ENCODE data around the gene ANKRD29. TPM values are rescaled to one million over a fixed set of nuclear protein-coding genes. Genes with fewer than 3 reads are reported as not detected.
"Not testable (repeated sequence)": the region's sequence is repeated elsewhere in the genome, so short reads cannot be mapped to it uniquely, and the experiment has no call there.

Gene ANKRD29
- total RNA-seq, 6 donors from 2014 or later, result 50.4 to 150 (median 85.8) TPM

GRCh38 chr18:23614413-23614812 is 48.3 kb downstream of the ANKRD29 start:
- WGBS, 2 donors, result 81 to 89% methylated on average over 2 of the region's 2 CpGs
- H3K4me3 ChIP-seq, result no peak overlapping the region
- H3K9me3 ChIP-seq, result no peaks in the 10 kb centered on the region
- DNase-seq (no peak), ATAC-seq (ENCODE audit: low FRiP score in 2 of 2) (no peak)
- TF ChIP-seq, protein P1, sequence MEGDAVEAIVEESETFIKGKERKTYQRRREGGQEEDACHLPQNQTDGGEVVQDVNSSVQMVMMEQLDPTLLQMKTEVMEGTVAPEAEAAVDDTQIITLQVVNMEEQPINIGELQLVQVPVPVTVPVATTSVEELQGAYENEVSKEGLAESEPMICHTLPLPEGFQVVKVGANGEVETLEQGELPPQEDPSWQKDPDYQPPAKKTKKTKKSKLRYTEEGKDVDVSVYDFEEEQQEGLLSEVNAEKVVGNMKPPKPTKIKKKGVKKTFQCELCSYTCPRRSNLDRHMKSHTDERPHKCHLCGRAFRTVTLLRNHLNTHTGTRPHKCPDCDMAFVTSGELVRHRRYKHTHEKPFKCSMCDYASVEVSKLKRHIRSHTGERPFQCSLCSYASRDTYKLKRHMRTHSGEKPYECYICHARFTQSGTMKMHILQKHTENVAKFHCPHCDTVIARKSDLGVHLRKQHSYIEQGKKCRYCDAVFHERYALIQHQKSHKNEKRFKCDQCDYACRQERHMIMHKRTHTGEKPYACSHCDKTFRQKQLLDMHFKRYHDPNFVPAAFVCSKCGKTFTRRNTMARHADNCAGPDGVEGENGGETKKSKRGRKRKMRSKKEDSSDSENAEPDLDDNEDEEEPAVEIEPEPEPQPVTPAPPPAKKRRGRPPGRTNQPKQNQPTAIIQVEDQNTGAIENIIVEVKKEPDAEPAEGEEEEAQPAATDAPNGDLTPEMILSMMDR (IDR thresholded peaks at IDR 0.05), result no peak
- TF ChIP-seq EP300 (IDR thresholded peaks at IDR 0.05), result no peak
- TF ChIP-seq POLR2A (IDR thresholded peaks at IDR 0.05), result no peak
- TF ChIP-seq POLR2AphosphoS5 (IDR thresholded peaks at IDR 0.05), result no peak
- H3K36me3 ChIP-seq, result no peaks in the 10 kb centered on the region
- H3K27ac ChIP-seq, result no peak overlapping the region
- peaks cover 7 to 18% (median 10%) of the 10 kb centered on the region in 4 donors for H3K4me1 ChIP-seq
- peaks cover 0 to under 1% (median 0%) of the 10 kb centered on the region in 4 donors for H3K27me3 ChIP-seq

- ATAC-seq (ENCODE audit: low FRiP score in 2 of 2); DNase-seq; H3K9me3 ChIP-seq; H3K36me3 ChIP-seq; H3K27ac ChIP-seq; H3K4me1 ChIP-seq; H3K4me3 ChIP-seq; H3K27me3 ChIP-seq: not testable (repeated sequence)
- WGBS, 2 donors, result 79 to 86% methylated on average over 7 of the region's 7 CpGs
These were observed 49.6 kb downstream of the ANKRD29 start for GRCh38 chr18:23613091-23613475.

- H3K27ac ChIP-seq, result peak overlapping the region in 2 of 4 donors; percentile 9
- peak in 1 of 2 donors; percentile 45 for DNase-seq
- H3K4me3 ChIP-seq, result no peak overlapping the region
- H3K36me3 ChIP-seq, result no peaks in the 10 kb centered on the region
- no peaks in the 10 kb centered on the region for H3K27me3 ChIP-seq
- TF ChIP-seq, protein P1 (IDR thresholded peaks at IDR 0.05), result no peak
- TF ChIP-seq POLR2AphosphoS5 (IDR thresholded peaks at IDR 0.05) (no peak), POLR2A (IDR thresholded peaks at IDR 0.05) (no peak)
- peaks cover 0 to 1% (median under 1%) of the 10 kb centered on the region in 4 donors for H3K4me1 ChIP-seq
- 40 to 60% methylated on average over 8 of the region's 8 CpGs for WGBS, 2 donors
- H3K9me3 ChIP-seq, result no peaks in the 10 kb centered on the region
- ATAC-seq (ENCODE audit: low FRiP score in 2 of 2), result peak; percentile 52 to 89
These were observed 50.1 kb downstream of the ANKRD29 start for GRCh38 chr18:23612434-23613090.

- TF ChIP-seq POLR2A (IDR thresholded peaks at IDR 0.05) (no peak), POLR2AphosphoS5 (IDR thresholded peaks at IDR 0.05) (no peak), EP300 (IDR thresholded peaks at IDR 0.05) (no peak)
- TF ChIP-seq, protein P1 (IDR thresholded peaks at IDR 0.05), result no peak
- Histone ChIP-seq H3K27ac (no peak overlapping the region), H3K27me3 (no peaks in the 10 kb centered on the region), H3K4me1 (no peaks in the 10 kb centered on the region), H3K36me3 (no peaks in the 10 kb centered on the region), H3K4me3 (no peak overlapping the region), H3K9me3 (no peaks in the 10 kb centered on the region)
- no peak for DNase-seq
- 93 to 94% methylated on average over 5 of the region's 5 CpGs for WGBS, 2 donors
- ATAC-seq (ENCODE audit: low FRiP score in 2 of 2), result no peak
These were observed 53.2 kb downstream of the ANKRD29 start for GRCh38 chr18:23609390-23610023.

GRCh38 chr18:23608211-23608610 is 54.5 kb downstream of the ANKRD29 start:
- 81 to 94% methylated on average over 2 of the region's 2 CpGs for WGBS, 2 donors
- no peaks in the 10 kb centered on the region for H3K27me3 ChIP-seq
- no peak for TF ChIP-seq POLR2AphosphoS5 (IDR thresholded peaks at IDR 0.05)
- TF ChIP-seq, protein P1 (IDR thresholded peaks at IDR 0.05), result no peak
- no peak for TF ChIP-seq POLR2A (IDR thresholded peaks at IDR 0.05)
- no peak for TF ChIP-seq EP300 (IDR thresholded peaks at IDR 0.05)
- H3K4me1 ChIP-seq, result no peaks in the 10 kb centered on the region
- H3K36me3 ChIP-seq, result no peaks in the 10 kb centered on the region
- H3K4me3 ChIP-seq, result no peak overlapping the region
- H3K9me3 ChIP-seq, result no peaks in the 10 kb centered on the region
- no peak overlapping the region for H3K27ac ChIP-seq
- no peak for ATAC-seq (ENCODE audit: low FRiP score in 2 of 2)
- DNase-seq, result no peak
